NCI-H2196 treated with DMSO at 0.1 percent for 48 hours (cell line): ENCODE results near the gene PLPPR2.
"Not testable (repeated sequence)": the region's sequence is repeated elsewhere in the genome, so short reads cannot be mapped to it uniquely, and the experiment has no call there.

Experiments
- DNase-seq: peaks from one replicate; lab custom pipeline; 2025; ENCODE audit not compliant: unreplicated experiment; lab: John Stamatoyannopoulos, UW

Gene PLPPR2

GRCh38 chr19:11370744-11371143 is 15.5 kb downstream of the PLPPR2 start:
- DNase-seq, result no peak

GRCh38 chr19:11373166-11373884 is 18.1 kb downstream of the PLPPR2 start:
- DNase-seq, result peak; percentile 65

GRCh38 chr19:11373885-11374432 is 18.7 kb downstream of the PLPPR2 start:
- no peak for DNase-seq

- peak; percentile 100 for DNase-seq
These were observed 19.4 kb downstream of the PLPPR2 start, which contains the start of gene SWSAP1 for GRCh38 chr19:11374433-11375142. SWSAP1 (plus strand) TSS chr19:11374666; CDS start chr19:11374681, 15 bp downstream.

- peak; percentile 45 for DNase-seq
These were observed 20.1 kb downstream of the PLPPR2 start for GRCh38 chr19:11375143-11375948.

- DNase-seq, result no peak
These were observed 22.0 kb downstream of the PLPPR2 start for GRCh38 chr19:11377237-11377636.

GRCh38 chr19:11377756-11378155 is 22.5 kb downstream of the PLPPR2 start:
- no peak for DNase-seq

GRCh38 chr19:11378319-11379189 is 23.3 kb downstream of the PLPPR2 start:
- DNase-seq, result no peak

- DNase-seq, result not testable (repeated sequence)
These were observed 24.1 kb downstream of the PLPPR2 start for GRCh38 chr19:11379269-11379845.

GRCh38 chr19:11379857-11380350 is 24.7 kb downstream of the PLPPR2 start:
- DNase-seq, result no peak

- DNase-seq, result peak; percentile 96
These were observed 25.7 kb downstream of the PLPPR2 start for GRCh38 chr19:11380653-11381537.

- peak; percentile 40 for DNase-seq
These were observed 27.9 kb downstream of the PLPPR2 start for GRCh38 chr19:11382898-11383705.

GRCh38 chr19:11383706-11384048 is 28.4 kb downstream of the PLPPR2 start:
- DNase-seq, result no peak

GRCh38 chr19:11384778-11385129 is 29.5 kb downstream of the PLPPR2 start:
- DNase-seq, result no peak

- DNase-seq, result no peak
These were observed 32.2 kb downstream of the PLPPR2 start for GRCh38 chr19:11387162-11388034.

GRCh38 chr19:11390359-11390758 is 35.1 kb downstream of the PLPPR2 start:
- no peak for DNase-seq
